NCI-H2107 (cell line): ENCODE results near the gene FAM83C.

ENCODE experiments used
- DNase-seq: peaks from one replicate; lab custom pipeline; 2025; lab: John Stamatoyannopoulos, UW

The FAM83C gene

GRCh38 chr20:35298264-35298663 lies 6.0 kb upstream of the FAM83C start:
- DNase-seq = no peak

- no peak for DNase-seq
Measured at GRCh38 chr20:35297740-35298139, 5.5 kb upstream of the FAM83C start.

- DNase-seq = no peak
Measured at GRCh38 chr20:35297155-35297554, 4.9 kb upstream of the FAM83C start.

- DNase-seq = no peak
Measured at GRCh38 chr20:35296101-35296554, 3.9 kb upstream of the FAM83C start.

DNA sequence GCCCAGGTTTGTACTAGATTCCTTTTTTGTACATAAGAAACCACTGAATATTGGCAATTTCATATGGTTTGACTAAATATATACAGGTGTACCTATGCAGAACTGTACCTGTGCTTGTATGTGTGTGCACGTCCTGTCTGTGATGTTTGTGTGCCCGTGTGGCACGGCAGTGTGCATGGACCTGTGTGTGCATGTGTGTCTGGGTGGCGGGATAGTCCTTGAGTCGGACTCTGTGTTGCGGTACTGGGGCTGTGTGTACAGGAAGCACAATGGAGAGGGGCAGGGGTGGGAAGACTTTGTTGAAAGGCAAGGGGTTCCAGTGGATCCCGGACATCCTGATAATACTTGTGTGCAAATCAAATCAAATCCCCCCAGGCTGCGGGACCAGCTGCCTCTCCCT lies 3.4 kb upstream of the FAM83C start:
- no peak for DNase-seq

DNA sequence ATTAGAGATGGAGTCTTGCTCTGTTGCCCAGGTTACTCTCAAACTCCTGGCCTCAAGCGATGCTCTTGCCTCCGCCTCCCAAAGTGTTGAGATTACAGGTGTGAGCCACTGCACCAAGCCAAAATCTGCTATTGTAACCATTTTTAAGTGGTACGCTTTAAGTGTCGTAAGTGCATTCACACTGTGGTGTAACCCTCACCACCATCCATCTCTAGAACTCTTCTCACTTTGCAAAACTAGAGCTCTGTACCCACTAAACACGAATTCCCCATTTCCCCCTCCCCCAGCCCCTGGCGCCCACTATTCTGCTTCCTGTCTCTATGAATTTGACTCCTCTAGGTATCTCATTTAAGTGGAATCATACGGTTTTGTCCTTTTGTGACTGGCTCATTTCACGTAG lies 2.8 kb upstream of the FAM83C start:
- no peak for DNase-seq

DNA sequence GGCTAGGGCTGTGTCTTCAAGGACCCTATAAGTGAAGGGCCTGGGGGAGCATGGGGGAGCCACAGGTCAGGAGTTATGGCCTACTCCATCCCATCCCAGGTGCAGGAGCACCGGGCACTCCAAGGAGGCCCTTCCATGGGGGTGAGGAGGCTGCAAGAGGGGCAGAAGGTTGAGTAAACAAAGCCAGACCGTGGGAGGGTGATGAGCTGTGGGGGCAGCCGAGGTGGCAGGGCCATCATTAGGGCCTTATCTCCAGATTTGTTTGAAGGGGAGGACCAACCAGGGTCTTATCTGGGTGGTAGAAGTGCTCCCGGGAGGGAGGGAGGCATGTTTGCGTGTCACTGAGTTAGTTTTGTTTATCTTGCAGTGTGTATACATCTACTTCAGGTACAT lies 2.1 kb upstream of the FAM83C start:
- no peak for DNase-seq

DNA sequence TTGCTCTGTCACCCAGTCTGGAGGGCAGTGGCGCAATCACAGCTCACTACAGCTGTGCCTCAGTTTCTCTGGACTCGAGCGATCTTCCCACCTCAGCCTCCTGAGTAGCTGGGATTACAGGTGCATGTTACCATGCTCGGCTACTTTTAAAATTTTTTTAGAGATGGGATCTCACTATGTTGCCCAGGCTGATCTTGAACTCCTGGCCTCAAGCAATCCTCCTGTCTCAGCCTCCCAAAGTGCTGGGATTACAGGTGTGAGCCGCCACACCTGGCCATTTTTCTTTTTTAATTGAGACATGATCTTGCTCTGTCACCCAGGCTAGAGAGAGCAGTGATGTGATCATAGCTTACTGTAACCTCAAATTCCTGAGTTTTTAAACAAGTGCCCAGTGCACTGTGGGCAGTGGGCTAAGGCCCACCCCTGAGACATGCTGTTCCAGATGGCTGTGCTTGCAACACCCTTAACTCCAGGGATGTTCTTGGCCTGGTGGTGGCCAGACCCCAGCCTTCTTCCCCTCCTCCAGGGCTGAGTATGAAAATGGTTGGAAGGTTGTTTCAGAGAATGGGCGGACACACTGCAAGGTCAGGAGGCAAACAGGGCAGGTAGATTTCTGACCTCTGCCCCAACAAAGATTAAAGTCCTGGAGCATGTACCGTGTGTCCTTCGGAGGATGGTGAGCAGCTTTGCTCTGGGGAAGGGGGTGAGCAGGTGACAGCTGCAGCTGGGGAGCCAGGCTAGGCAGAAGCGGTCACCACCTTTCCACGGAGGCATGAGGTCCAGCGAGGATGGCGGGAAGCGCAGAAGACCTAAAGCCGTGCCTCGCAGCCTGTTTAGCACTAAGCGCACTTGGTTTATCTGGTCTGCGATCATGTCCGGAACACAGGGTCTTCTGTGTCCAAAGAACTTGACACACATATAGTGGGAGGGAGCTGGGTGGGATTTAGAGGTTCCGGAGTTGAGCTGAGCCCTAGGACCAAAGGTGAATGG lies 1.4 kb upstream of the FAM83C start:
- DNase-seq = no peak

- DNase-seq = no peak
Measured at GRCh38 chr20:35292504-35293285, 470 bp upstream of the FAM83C start.

- no peak for DNase-seq
Measured at GRCh38 chr20:35290887-35291417, 1.3 kb downstream of the FAM83C start.

DNA sequence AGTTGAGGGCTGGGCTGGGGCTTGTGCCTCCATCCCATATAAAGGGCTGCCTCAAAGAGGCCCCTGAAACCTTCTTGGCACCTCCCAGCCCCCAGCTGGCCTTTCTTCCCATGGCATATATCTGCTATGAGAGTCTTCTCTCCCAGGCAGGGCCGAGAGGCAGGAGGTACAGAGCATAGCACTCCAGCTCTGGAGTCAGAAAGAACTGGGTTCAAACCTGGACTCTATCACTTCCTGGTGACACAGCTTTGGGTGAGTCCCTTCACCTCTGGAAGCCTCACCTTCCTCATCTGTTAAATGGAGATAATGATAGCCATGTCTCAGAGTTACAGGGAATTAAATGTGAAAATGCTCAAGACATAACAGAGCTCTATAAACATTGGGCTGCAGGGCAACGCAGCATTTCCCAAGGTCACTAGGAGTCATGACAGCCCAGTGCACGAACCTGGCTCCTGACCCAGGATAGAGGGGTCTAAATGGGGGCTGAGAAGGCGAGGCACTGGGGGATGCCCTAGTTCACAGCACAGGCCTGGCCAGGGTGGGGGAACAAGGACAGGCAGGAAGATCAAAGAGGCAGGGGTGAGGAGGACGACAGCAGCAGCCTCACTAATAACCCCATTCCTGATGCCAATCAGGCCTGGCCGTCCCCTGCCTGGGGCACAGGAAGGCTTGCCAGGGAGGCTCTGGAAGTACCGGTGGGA lies 1.9 kb downstream of the FAM83C start:
- DNase-seq = no peak

- DNase-seq = no peak
Measured at GRCh38 chr20:35288325-35289060, 3.7 kb downstream of the FAM83C start.

- DNase-seq = no peak
Measured at GRCh38 chr20:35287509-35288324, 4.5 kb downstream of the FAM83C start.

DNA sequence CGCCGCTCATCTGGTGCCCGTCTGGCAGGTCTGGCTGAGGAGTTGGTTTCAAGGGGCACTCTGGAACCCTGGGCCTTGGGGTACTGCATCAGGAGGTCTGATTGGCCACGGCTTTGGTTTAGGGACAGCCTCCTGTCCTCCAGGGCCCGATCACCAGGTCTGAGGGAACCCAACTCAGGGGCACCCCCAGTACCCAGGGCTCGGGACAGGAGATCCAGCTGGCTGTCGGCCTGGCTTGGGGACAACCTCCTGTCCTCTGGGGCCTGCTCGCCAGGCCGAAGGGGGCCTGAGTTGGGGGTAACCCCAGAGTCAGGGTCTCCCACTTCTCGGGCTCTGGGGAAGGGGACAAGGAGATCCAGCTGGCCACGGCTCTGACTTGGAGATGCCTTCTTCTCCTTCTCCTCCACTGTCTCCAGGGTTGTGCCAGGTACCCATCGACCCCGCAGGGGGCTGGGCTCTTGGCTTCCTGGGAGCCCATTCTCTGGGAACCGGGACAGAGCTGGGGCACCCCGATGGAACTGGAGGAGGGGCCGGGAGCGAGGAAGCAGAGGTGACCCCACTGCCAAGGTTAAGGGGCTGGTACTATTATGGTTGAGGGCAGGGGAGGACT lies 5.2 kb downstream of the FAM83C start:
- DNase-seq = no peak

DNA sequence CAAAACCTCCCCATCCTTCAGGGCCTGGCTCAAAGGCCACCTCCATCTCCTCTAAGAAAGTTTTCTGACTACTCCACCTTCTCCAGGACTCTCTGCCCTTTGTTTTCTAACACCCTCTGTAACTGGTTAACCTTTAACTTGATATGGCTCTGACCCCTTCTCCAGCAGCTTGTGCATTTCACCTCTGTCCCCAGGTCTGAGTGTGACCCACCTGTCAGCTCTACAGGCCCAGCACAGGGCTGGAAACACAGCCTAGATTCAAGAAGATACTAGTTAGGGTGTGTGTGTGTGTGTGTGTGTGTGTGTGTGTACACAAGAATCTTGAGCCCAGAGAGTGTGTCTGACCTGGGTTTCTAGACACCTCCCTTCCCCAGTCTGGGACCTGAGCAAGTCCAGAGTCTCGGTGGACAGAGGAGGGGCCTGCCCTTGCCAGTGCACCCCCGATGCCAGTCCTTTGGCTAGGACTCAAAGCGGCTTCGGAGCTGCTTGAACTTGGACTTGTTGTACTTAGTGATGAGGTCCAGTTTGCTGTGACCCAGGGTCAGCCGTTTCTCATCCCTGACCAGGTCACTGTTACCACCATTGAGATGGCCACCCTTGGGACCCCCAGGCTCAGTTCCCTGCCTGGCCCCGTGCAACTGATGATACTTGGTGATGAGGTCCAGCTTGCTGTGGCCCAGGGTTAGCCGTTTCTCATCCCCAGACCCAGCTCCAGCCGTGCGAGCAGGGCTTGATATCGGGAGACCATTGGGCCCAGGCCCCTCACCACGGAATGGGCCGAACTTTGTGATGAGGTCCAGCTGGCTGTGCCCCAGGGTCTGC lies 5.9 kb downstream of the FAM83C start:
- DNase-seq = no peak

DNA sequence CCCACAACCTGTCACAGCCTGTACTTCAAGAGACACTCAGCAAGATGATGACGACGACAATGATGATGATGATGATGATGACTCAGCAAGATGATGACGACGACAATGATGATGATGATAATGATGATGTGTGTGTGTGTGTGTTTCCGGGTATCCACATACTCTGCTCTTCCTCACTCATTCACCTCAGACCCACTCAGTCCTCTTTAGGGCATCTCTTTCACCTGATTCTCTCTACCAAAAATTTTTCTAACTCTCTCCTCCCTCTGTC lies 6.5 kb downstream of the FAM83C start:
- no peak for DNase-seq

- DNase-seq = no peak
Measured at GRCh38 chr20:35284992-35285805, 7.0 kb downstream of the FAM83C start.

DNA sequence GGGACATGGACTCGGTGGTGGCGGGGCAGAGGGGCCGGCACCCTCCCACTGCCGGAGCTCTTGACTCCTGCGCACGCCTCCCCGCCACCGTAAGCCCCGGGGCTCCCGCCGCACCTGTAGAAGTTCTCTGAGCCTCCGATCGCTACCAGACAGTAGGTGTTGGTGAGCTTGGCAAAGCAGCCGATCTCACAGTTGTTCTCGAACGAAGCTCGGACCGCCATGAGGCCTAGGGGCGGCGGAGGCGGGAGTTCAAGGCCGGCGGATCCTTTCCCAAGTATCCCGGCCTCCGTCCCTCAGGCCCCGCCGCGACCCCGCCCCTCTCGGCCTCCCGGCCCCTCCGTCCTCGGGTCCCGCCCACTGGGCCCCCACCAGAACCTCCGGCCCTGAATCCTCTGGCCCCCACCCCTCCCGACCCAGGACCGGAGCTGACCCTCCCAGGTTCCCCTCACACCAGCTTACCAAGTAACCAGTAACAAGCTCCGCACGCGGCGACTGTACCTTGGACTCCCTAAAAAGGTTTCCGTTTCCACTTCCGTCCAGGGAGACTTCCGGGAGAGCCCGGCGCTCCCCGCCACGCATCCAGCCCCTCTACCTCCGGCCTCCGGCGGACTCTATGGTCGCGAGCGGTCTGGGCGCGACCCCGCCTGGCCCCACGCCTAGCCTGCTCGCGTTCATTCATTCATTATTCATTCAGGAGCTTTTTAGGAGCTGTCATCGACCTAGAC lies 7.8 kb downstream of the FAM83C start, which contains the start of gene EIF6:
Gene EIF6 (minus strand): TSS at position 506 of the 725 bp plus-strand sequence. CDS start 285 bp downstream, at position 221.
- DNase-seq = peak; percentile 44
